NCI-H748 treated with DMSO at 0.1 percent for 48 hours (cell line): ENCODE measurements around the gene NANOGP8.

Experiments
- DNase-seq: peaks from one replicate; lab custom pipeline; 2025; lab: John Stamatoyannopoulos, UW

Gene NANOGP8

GRCh38 chr15:35060591-35060990 is 24.5 kb downstream of the NANOGP8 start:
- no peak for DNase-seq

- DNase-seq, result no peak
Measured at GRCh38 chr15:35058534-35059054, 26.5 kb downstream of the NANOGP8 start.

- DNase-seq, result no peak
Measured at GRCh38 chr15:35055416-35056105, 29.5 kb downstream of the NANOGP8 start.

- no peak for DNase-seq
Measured at GRCh38 chr15:35054380-35054779, 30.7 kb downstream of the NANOGP8 start.

- DNase-seq, result no peak
Measured at GRCh38 chr15:35047996-35048395, 37.1 kb downstream of the NANOGP8 start.

GRCh38 chr15:35047528-35047927 is 37.6 kb downstream of the NANOGP8 start:
- DNase-seq, result no peak

GRCh38 chr15:35043373-35044095 is 41.6 kb downstream of the NANOGP8 start:
- no peak for DNase-seq

- DNase-seq, result no peak
Measured at GRCh38 chr15:35040339-35041255, 44.5 kb downstream of the NANOGP8 start.

GRCh38 chr15:35038626-35039451 is 46.3 kb downstream of the NANOGP8 start:
- no peak for DNase-seq
